IgD-negative memory B cell (primary cell): Measurements from ENCODE around the gene CYYR1. TPM values are rescaled to one million over a fixed set of nuclear protein-coding genes. Genes with fewer than 3 reads are reported as not detected.
"Not testable (repeated sequence)": the region's sequence is repeated elsewhere in the genome, so short reads cannot be mapped to it uniquely, and the experiment has no call there.

ENCODE experiments used
- H3K27ac Mint-ChIP-seq, 3 donors: one replicate each; pipeline ENCODE4 v1.8.0; 2020 to 2022; ENCODE audit warnings: mild to moderate bottlenecking in 3 of 3, mixed read lengths in 3 of 3, moderate library complexity in 1 of 3
- H3K27me3 Mint-ChIP-seq: one replicate; pipeline ENCODE4 v1.8.0; 2021; ENCODE audit warnings: mixed read lengths
- H3K36me3 Mint-ChIP-seq: one replicate; pipeline ENCODE4 v1.8.0; 2020; ENCODE audit warnings: mild to moderate bottlenecking, mixed read lengths
- H3K4me1 Mint-ChIP-seq, 3 donors: one replicate each; pipeline ENCODE4 v1.8.0; 2020 to 2022; ENCODE audit warnings: mixed read lengths in 3 of 3, mild to moderate bottlenecking in 1 of 3
- H3K4me3 Mint-ChIP-seq, 4 donors: one replicate each; pipeline ENCODE4 v1.8.0; 2020 to 2022; ENCODE audit warnings: mild to moderate bottlenecking in 4 of 4, mixed read lengths in 4 of 4, moderate library complexity in 3 of 4
- H3K9me3 Mint-ChIP-seq, 3 donors: one replicate each; pipeline ENCODE4 v1.8.0; 2020 to 2021; ENCODE audit warnings: mixed read lengths in 3 of 3, mild to moderate bottlenecking in 1 of 3
- polyA plus RNA-seq: library from polyadenylated mRNA; unstranded; fragments of 300-500 nt; fragmentation: Illumina TruSeq; gene quantifications from one replicate; pipeline ENCODE4 v1.2.3, GENCODE V29; 2021

The CYYR1 gene
- polyA plus RNA-seq, 1 donor from 2014 or later: not detected

DNA sequence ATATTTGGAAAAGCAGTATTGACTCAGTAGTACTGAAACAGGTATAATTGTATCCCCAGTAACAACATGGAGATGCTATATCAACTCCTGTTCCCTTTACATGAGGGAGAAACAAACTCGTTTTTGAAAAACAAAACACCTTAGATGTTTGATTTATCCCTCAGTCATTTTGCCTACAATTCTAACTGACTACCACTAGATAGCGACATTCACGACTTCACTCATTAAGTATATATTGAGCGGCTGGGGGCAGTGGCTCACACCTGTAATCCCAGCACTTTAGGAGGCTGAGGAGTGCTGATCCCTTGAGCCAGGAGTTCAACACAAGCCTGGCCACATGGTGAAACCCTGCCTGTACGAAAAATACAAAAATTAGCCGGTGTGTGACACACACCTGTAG lies 83.3 kb downstream of the CYYR1 start:
- no peaks in the 10 kb centered on the region for H3K36me3 Mint-ChIP-seq
- H3K27ac Mint-ChIP-seq: no peak overlapping the region
- no peaks in the 10 kb centered on the region for H3K4me1 Mint-ChIP-seq
- no peak overlapping the region for H3K4me3 Mint-ChIP-seq
- H3K9me3 Mint-ChIP-seq: peaks cover 0 to 8% (median 0%) of the 10 kb centered on the region in 3 donors
- H3K27me3 Mint-ChIP-seq: no peaks in the 10 kb centered on the region

- peaks cover 0 to 7% (median 2%) of the 10 kb centered on the region in 3 donors for H3K9me3 Mint-ChIP-seq
- peaks cover 0 to 2% (median 0%) of the 10 kb centered on the region in 3 donors for H3K4me1 Mint-ChIP-seq
- H3K27ac Mint-ChIP-seq: no peak overlapping the region
- H3K27me3 Mint-ChIP-seq: no peaks in the 10 kb centered on the region
- H3K4me3 Mint-ChIP-seq: no peak overlapping the region
- H3K36me3 Mint-ChIP-seq: no peaks in the 10 kb centered on the region
Observed at GRCh38 chr21:26487981-26488480, 85.1 kb downstream of the CYYR1 start.

DNA sequence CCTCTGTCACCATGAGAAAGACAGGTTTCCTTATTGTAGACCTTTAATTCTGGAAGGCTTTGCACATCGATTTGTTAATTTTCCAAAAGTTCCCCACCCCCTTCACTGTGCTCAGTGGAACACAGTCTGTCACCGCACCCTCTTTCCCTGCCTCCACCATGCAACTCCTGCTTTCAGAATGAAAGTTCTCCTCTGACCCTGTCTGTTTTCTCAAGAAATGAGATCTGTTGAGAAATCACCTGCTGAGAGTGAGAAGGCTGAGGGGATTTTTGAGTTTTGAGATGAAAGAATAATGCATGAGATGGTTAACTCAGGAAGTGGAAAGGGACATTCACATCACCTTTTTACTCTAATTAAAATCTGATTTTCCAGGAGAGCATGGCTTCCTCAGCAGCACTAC lies 99.6 kb downstream of the CYYR1 start:
- Mint-ChIP-seq H3K36me3 (no peaks in the 10 kb centered on the region), H3K27me3 (no peaks in the 10 kb centered on the region), H3K4me1 (no peaks in the 10 kb centered on the region), H3K27ac (no peak overlapping the region), H3K9me3 (peaks cover 0 to 4% (median 1%) of the 10 kb centered on the region in 3 donors), H3K4me3 (no peak overlapping the region)

- no peaks in the 10 kb centered on the region for H3K27me3 Mint-ChIP-seq
- no peaks in the 10 kb centered on the region for H3K36me3 Mint-ChIP-seq
- no peak overlapping the region for H3K27ac Mint-ChIP-seq
- no peaks in the 10 kb centered on the region for H3K4me1 Mint-ChIP-seq
- H3K9me3 Mint-ChIP-seq: peaks cover 0 to 4% (median 1%) of the 10 kb centered on the region in 3 donors
- H3K4me3 Mint-ChIP-seq: no peak overlapping the region
Observed at GRCh38 chr21:26471099-26471471, 102.0 kb downstream of the CYYR1 start.

- Mint-ChIP-seq H3K4me3 (no peak overlapping the region), H3K36me3 (no peaks in the 10 kb centered on the region), H3K9me3 (peaks cover 0 to 4% (median 1%) of the 10 kb centered on the region in 3 donors), H3K4me1 (no peaks in the 10 kb centered on the region), H3K27ac (no peak overlapping the region), H3K27me3 (no peaks in the 10 kb centered on the region)
Observed at GRCh38 chr21:26470351-26471098, 102.6 kb downstream of the CYYR1 start.

- no peaks in the 10 kb centered on the region for H3K27me3 Mint-ChIP-seq
- H3K27ac Mint-ChIP-seq: no peak overlapping the region
- peaks cover 0 to 2% (median 1%) of the 10 kb centered on the region in 3 donors for H3K9me3 Mint-ChIP-seq
- H3K4me3 Mint-ChIP-seq: no peak overlapping the region
- no peaks in the 10 kb centered on the region for H3K4me1 Mint-ChIP-seq
- H3K36me3 Mint-ChIP-seq: no peaks in the 10 kb centered on the region
Observed at GRCh38 chr21:26469789-26470188, 103.3 kb downstream of the CYYR1 start.

GRCh38 chr21:26465916-26466315 lies 107.2 kb downstream of the CYYR1 start:
- Mint-ChIP-seq H3K4me1 (no peaks in the 10 kb centered on the region), H3K36me3 (no peaks in the 10 kb centered on the region)

DNA sequence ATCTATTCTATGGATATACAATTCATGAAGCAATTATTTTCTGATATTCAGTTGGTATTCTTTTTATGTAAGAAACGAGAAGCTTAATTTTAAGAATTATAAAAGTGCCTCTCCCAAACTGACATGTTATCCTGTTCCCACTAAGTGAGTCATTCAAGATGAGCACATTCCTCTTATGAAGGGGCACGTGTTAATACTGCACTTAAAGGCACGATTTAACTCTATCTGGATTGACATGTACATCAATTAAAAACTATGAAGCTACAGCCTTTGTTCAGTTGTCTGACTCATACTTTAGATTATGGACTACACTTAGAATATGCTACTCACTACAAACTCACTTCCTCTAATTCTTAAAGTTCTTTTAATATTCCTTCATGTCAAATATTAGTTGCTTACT lies 111.6 kb downstream of the CYYR1 start:
- Mint-ChIP-seq H3K27me3 (no peaks in the 10 kb centered on the region), H3K4me1 (no peaks in the 10 kb centered on the region), H3K36me3 (no peaks in the 10 kb centered on the region), H3K4me3 (no peak overlapping the region), H3K9me3 (peaks cover 0 to 9% (median 5%) of the 10 kb centered on the region in 3 donors), H3K27ac (no peak overlapping the region)

More at GRCh38 chr21:26465916-26466315, 107.2 kb downstream of the CYYR1 start:
- Mint-ChIP-seq H3K9me3 (peaks cover 0 to 4% (median 0%) of the 10 kb centered on the region in 3 donors), H3K4me3 (no peak overlapping the region), H3K27me3 (no peaks in the 10 kb centered on the region), H3K27ac (no peak overlapping the region)

GRCh38 chr21:26460621-26461020 lies 112.5 kb downstream of the CYYR1 start:
- H3K36me3 Mint-ChIP-seq: no peaks in the 10 kb centered on the region
- no peaks in the 10 kb centered on the region for H3K4me1 Mint-ChIP-seq
- H3K27me3 Mint-ChIP-seq: no peaks in the 10 kb centered on the region
- H3K27ac Mint-ChIP-seq: no peak overlapping the region
- H3K4me3 Mint-ChIP-seq: no peak overlapping the region
- peaks cover 0 to 9% (median 5%) of the 10 kb centered on the region in 3 donors for H3K9me3 Mint-ChIP-seq

- not testable (repeated sequence) for H3K27me3 Mint-ChIP-seq, H3K36me3 Mint-ChIP-seq, H3K9me3 Mint-ChIP-seq, H3K4me1 Mint-ChIP-seq, H3K4me3 Mint-ChIP-seq, H3K27ac Mint-ChIP-seq
Observed at GRCh38 chr21:26458854-26459253, 114.2 kb downstream of the CYYR1 start.

GRCh38 chr21:26457817-26458216 lies 115.3 kb downstream of the CYYR1 start:
- Mint-ChIP-seq H3K4me3 (no peak overlapping the region), H3K36me3 (no peaks in the 10 kb centered on the region), H3K27me3 (peaks cover 1% of the 10 kb centered on the region), H3K9me3 (peaks cover 0 to 7% (median 5%) of the 10 kb centered on the region in 3 donors), H3K27ac (no peak overlapping the region), H3K4me1 (no peaks in the 10 kb centered on the region)

- peaks cover 0 to 2% (median 0%) of the 10 kb centered on the region in 3 donors for H3K4me1 Mint-ChIP-seq
- H3K9me3 Mint-ChIP-seq: peaks cover 0 to 3% (median 0%) of the 10 kb centered on the region in 3 donors
- no peak overlapping the region for H3K4me3 Mint-ChIP-seq
- no peak overlapping the region for H3K27ac Mint-ChIP-seq
- H3K36me3 Mint-ChIP-seq: no peaks in the 10 kb centered on the region
- peaks cover 1% of the 10 kb centered on the region for H3K27me3 Mint-ChIP-seq
Observed at GRCh38 chr21:26453267-26453666, 119.8 kb downstream of the CYYR1 start.

GRCh38 chr21:26451081-26451740 lies 121.9 kb downstream of the CYYR1 start:
- peaks cover 0 to 2% (median 0%) of the 10 kb centered on the region in 3 donors for H3K4me1 Mint-ChIP-seq
- H3K4me3 Mint-ChIP-seq: no peak overlapping the region
- H3K27me3 Mint-ChIP-seq: peaks cover 1% of the 10 kb centered on the region
- H3K9me3 Mint-ChIP-seq: peaks cover 0 to 8% (median 0%) of the 10 kb centered on the region in 3 donors
- H3K36me3 Mint-ChIP-seq: no peaks in the 10 kb centered on the region
- H3K27ac Mint-ChIP-seq: no peak overlapping the region

DNA sequence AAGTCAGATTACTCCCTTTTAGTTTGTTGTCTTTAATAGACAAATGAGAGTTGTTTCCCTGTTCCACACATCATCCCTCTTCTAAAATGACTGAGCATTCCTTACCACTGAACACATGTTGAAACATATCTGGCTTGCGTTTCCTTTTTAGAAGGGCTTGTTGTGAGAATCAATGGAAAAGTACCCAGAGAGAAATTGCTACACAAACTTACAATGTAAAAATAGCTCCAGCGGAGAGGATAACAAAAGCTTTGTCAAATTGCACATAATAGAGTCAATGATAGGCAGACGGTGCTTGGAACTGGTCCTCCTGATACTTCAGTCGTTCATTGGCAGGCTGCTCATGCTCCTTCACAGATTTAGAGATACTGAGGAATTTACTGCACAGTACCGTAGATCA lies 123.9 kb downstream of the CYYR1 start:
- no peaks in the 10 kb centered on the region for H3K36me3 Mint-ChIP-seq
- no peak overlapping the region for H3K4me3 Mint-ChIP-seq

GRCh38 chr21:26448751-26449150 lies 124.3 kb downstream of the CYYR1 start:
- H3K27me3 Mint-ChIP-seq: no peaks in the 10 kb centered on the region
- H3K36me3 Mint-ChIP-seq: no peaks in the 10 kb centered on the region
- peaks cover 0 to 8% (median 2%) of the 10 kb centered on the region in 3 donors for H3K9me3 Mint-ChIP-seq
- no peak overlapping the region for H3K27ac Mint-ChIP-seq
- no peak overlapping the region for H3K4me3 Mint-ChIP-seq
- peaks cover 0 to 2% (median 0%) of the 10 kb centered on the region in 3 donors for H3K4me1 Mint-ChIP-seq

More for the DNA sequence above, 123.9 kb downstream of the CYYR1 start:
- no peak overlapping the region for H3K27ac Mint-ChIP-seq
- H3K4me1 Mint-ChIP-seq: peaks cover 0 to 2% (median 0%) of the 10 kb centered on the region in 3 donors
- no peaks in the 10 kb centered on the region for H3K27me3 Mint-ChIP-seq
- H3K9me3 Mint-ChIP-seq: peaks cover 0 to 8% (median 2%) of the 10 kb centered on the region in 3 donors
